OCI-LY3 (cell line): ENCODE results near the gene LRRC3B.

ENCODE experiments used
- H2AFZ ChIP-seq: fragments of 200-600, 300-600 bp; shearing (Covaris generic); 2 replicates; pipeline ENCODE4 v1.6.0; 2014; ENCODE audit warnings: antibody characterized with exemption, low read depth, low read length
- H3K27ac ChIP-seq: fragments of 200-600, 300-600 bp; sonication (generic); 2 replicates; pipeline ENCODE4 v1.5.1; 2014; ENCODE audit warnings: mild to moderate bottlenecking, low read length, moderate library complexity, mixed read lengths
- H3K27me3 ChIP-seq: fragments of 200-600, 300-600 bp; sonication (generic); 2 replicates; pipeline ENCODE4 v1.6.1; 2014; ENCODE audit warnings: low read depth, low read length, mixed read lengths
- H3K36me3 ChIP-seq: fragments of 200-600, 300-600 bp; sonication (generic); replicated peaks from 2 replicates; pipeline ENCODE3; 2014; ENCODE audit warnings: low read depth, low read length, mixed read lengths
- H3K4me1 ChIP-seq: fragments of 300-600, 200-600 bp; sonication (generic); 2 replicates; pipeline ENCODE4 v1.6.1; 2014; ENCODE audit warnings: low read length, mixed read lengths
- H3K4me2 ChIP-seq: fragments of 200-600, 300-600 bp; sonication (generic); 2 replicates; pipeline ENCODE4 v1.6.1; 2014; ENCODE audit warnings: low read length, mixed read lengths
- H3K4me3 ChIP-seq: fragments of 300-600, 200-600 bp; sonication (generic); 2 replicates; pipeline ENCODE4 v1.5.1; 2014; ENCODE audit warnings: antibody characterized with exemption, mild to moderate bottlenecking, low read length, moderate library complexity
- H3K79me2 ChIP-seq: fragments of 300-600, 200-600 bp; shearing (Covaris generic); 2 replicates; pipeline ENCODE4 v1.6.1; 2014; ENCODE audit warnings: mild to moderate bottlenecking, low read length, mixed read lengths
- H3K9ac ChIP-seq: fragments of 300-600, 200-600 bp; shearing (Covaris generic); 2 replicates; pipeline ENCODE4 v1.6.0; 2014; ENCODE audit warnings: mild to moderate bottlenecking, low read length, moderate library complexity
- H3K9me3 ChIP-seq: fragments of 200-600, 300-600 bp; shearing (Covaris generic); 2 replicates; pipeline ENCODE4 v1.6.1; 2014; ENCODE audit warnings: low read length, mixed read lengths; ENCODE audit not compliant: insufficient read depth
- H4K20me1 ChIP-seq: fragments of 200-600, 300-600 bp; sonication (generic); 2 replicates; pipeline ENCODE4 v1.6.1; 2016; ENCODE audit warnings: low read length, mixed read lengths; ENCODE audit not compliant: insufficient read depth
- EZH2phosphoT487 ChIP-seq: fragments of 200-600 bp; shearing (Covaris generic); IDR thresholded peaks from 2 replicates; pipeline ENCODE4 v1.6.1; 2018; ENCODE audit warnings: antibody characterized with exemption, mixed run types, low read depth
- TF ChIP-seq, protein P1 (sequence below): fragments of 200-600, 300-600 bp; sonication (generic); IDR thresholded peaks from 2 replicates; pipeline ENCODE4 v1.5.1; 2014; ENCODE audit warnings: antibody characterized with exemption, low read length, low read depth

Gene LRRC3B

DNA sequence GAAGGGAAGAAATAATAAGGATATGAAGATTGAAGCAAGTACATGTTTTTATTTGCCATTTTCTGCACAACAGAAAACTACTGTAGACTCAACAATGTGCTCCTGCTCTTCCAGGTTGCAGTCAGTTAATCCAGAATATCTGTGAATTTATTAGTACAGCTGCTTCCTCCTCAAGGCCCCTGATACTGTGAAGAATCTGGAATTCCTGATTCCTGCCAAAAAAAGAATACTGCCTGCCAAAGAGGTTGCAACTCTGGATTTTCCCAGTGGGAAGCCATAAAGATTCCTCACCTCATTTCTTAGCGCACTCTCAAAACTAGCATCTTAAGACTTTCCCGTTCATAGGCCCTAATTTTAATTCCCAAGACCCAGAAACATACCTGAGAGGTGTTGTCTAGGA, 33.6 kb upstream of the LRRC3B start:
- Histone ChIP-seq H3K36me3 (no peaks in the 10 kb centered on the region), H3K27me3 (no peaks in the 10 kb centered on the region), H4K20me1 (no peaks in the 10 kb centered on the region), H3K4me2 (no peak overlapping the region), H3K4me1 (no peaks in the 10 kb centered on the region), H2AFZ (no peak overlapping the region), H3K79me2 (no peaks in the 10 kb centered on the region), H3K27ac (no peak overlapping the region), H3K9me3 (no peaks in the 10 kb centered on the region), H3K9ac (no peak overlapping the region), H3K4me3 (no peak overlapping the region)
- no peak for TF ChIP-seq EZH2phosphoT487
- TF ChIP-seq, protein P1, sequence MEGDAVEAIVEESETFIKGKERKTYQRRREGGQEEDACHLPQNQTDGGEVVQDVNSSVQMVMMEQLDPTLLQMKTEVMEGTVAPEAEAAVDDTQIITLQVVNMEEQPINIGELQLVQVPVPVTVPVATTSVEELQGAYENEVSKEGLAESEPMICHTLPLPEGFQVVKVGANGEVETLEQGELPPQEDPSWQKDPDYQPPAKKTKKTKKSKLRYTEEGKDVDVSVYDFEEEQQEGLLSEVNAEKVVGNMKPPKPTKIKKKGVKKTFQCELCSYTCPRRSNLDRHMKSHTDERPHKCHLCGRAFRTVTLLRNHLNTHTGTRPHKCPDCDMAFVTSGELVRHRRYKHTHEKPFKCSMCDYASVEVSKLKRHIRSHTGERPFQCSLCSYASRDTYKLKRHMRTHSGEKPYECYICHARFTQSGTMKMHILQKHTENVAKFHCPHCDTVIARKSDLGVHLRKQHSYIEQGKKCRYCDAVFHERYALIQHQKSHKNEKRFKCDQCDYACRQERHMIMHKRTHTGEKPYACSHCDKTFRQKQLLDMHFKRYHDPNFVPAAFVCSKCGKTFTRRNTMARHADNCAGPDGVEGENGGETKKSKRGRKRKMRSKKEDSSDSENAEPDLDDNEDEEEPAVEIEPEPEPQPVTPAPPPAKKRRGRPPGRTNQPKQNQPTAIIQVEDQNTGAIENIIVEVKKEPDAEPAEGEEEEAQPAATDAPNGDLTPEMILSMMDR = no peak

DNA sequence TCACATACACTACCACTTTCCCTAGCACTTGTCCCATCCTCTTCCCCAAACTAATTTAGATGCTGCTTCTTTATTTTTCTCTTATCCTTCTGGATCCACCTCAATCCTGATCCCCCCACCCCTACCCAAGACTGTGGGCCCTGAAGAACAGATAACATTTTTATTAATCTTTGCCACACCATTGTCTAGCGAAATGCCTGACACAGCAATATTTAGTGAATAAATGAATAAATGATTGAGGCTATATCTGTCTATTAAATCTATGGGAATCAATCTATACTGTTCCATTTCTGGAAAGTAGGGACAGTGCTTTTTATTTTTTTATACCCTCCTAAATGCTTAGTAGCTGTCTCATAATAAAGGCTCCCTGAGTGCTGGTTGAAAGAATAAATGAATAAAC, 32.9 kb upstream of the LRRC3B start:
- Histone ChIP-seq H3K9ac (no peak overlapping the region), H3K27me3 (no peaks in the 10 kb centered on the region), H3K4me3 (no peak overlapping the region), H3K36me3 (no peaks in the 10 kb centered on the region), H3K9me3 (no peaks in the 10 kb centered on the region), H3K4me1 (no peaks in the 10 kb centered on the region), H3K4me2 (no peak overlapping the region), H3K79me2 (no peaks in the 10 kb centered on the region), H3K27ac (no peak overlapping the region), H4K20me1 (no peaks in the 10 kb centered on the region), H2AFZ (no peak overlapping the region)
- no peak for TF ChIP-seq EZH2phosphoT487
- TF ChIP-seq, protein P1 = no peak

DNA sequence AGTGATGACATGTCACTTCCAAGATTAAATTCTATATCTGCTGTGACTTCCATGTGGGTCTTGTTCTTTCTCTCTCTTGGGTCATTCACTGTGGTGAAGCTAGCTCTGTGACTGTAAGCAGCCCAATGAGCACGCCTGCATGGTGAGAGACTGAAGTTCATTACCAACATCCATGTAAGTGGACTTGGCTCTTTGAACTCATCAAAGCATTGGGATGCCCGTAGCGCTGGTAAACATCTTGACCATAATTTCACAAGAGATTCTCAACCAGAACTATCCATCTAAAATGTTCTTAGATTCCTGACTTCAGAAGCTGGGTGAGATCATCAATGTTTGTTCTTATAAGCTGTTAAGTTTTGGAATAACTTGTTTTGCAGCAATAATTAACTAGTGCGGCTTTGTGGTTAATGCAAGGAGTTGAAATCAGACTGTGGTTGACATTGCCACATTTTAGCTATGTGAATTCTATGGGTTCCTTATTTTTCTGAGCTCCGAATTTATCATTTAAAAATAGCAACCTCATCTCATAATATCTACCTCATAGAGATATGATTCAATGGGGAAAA, 31.6 kb upstream of the LRRC3B start:
- Histone ChIP-seq H2AFZ (no peak overlapping the region), H3K79me2 (no peaks in the 10 kb centered on the region), H3K4me3 (no peak overlapping the region), H3K36me3 (no peaks in the 10 kb centered on the region), H4K20me1 (no peaks in the 10 kb centered on the region), H3K9ac (no peak overlapping the region), H3K9me3 (no peaks in the 10 kb centered on the region), H3K27me3 (no peaks in the 10 kb centered on the region), H3K4me2 (no peak overlapping the region), H3K27ac (no peak overlapping the region), H3K4me1 (no peaks in the 10 kb centered on the region)
- no peak for TF ChIP-seq EZH2phosphoT487
- TF ChIP-seq, protein P1 = no peak

DNA sequence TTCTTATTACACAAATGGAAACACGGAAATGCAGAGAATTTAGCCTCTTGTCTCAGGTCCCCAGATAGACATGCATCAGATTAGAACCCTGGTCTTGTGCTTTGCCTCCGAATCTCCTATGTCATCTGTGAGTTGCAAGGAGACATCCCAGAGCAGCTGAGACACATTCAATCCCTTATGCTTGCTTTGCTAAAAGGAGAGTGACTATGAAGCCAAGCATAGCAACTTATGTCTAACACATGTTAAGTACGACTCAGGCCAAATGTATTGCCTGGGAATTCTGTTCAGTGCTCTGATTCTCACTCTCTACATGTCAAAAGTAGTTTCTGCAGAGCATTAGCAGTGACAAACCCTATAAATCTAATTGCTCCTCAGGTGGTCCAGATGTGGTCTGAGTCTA, 30.6 kb upstream of the LRRC3B start:
- H3K36me3 ChIP-seq = no peaks in the 10 kb centered on the region
- no peak overlapping the region for H2AFZ ChIP-seq
- H3K79me2 ChIP-seq = no peaks in the 10 kb centered on the region
- no peak overlapping the region for H3K27ac ChIP-seq
- H3K4me2 ChIP-seq = no peak overlapping the region
- TF ChIP-seq EZH2phosphoT487 = no peak
- TF ChIP-seq, protein P1 = no peak
- no peak overlapping the region for H3K9ac ChIP-seq
- H3K9me3 ChIP-seq = no peaks in the 10 kb centered on the region
- no peaks in the 10 kb centered on the region for H3K27me3 ChIP-seq
- H3K4me3 ChIP-seq = no peak overlapping the region
- no peaks in the 10 kb centered on the region for H4K20me1 ChIP-seq
- H3K4me1 ChIP-seq = no peaks in the 10 kb centered on the region
